IMR-90 (cell line): ENCODE measurements around the gene SLC43A2. TPM values are rescaled to one million over a fixed set of nuclear protein-coding genes. Genes with fewer than 3 reads are reported as not detected.

Experiments used
- ATAC-seq: fragments of 200-7000 bp; cut with Tn5 transposase; 2 replicates; pipeline ENCODE4 v1.9.1; 2020; ENCODE audit warnings: low read depth, mild to moderate bottlenecking, moderate library complexity
- BruUV-seq: library from RNA; stranded (reverse); fragments of 400-500 nt; replicated peaks from 2 replicates; lab custom pipeline; 2021; lab: Mats Ljungman, UMichigan
- CTCF ChIA-PET: fragments of 300-600 bp; formaldehyde crosslinking; extraction: SDS; loops from one replicate; lab custom pipeline; 2021; ENCODE audit warnings: antibody characterized with exemption; lab: Yijun Ruan, JAX
- POLR2A ChIA-PET: fragments of 300-600 bp; sonication (Branson Sonifier 250); formaldehyde crosslinking; loops from one replicate; lab custom pipeline; 2022; ENCODE audit warnings: antibody characterized with exemption; ENCODE audit not compliant: unreplicated experiment; lab: Charles Lee
- DNase-seq: peaks from one replicate; pipeline ENCODE4 v3.0.0; 2013
- H2AFZ ChIP-seq: replicated peaks from 2 replicates; pipeline ENCODE3; 2013; ENCODE audit warnings: low read length, mild to moderate bottlenecking; ENCODE audit not compliant: poor library complexity
- H2AK5ac ChIP-seq: 2 replicates; pipeline ENCODE4 v1.6.1; 2013; ENCODE audit warnings: low read depth, low read length, inconsistent platforms
- H2AK9ac ChIP-seq: replicated peaks from 2 replicates; pipeline ENCODE3; 2013; ENCODE audit warnings: mild to moderate bottlenecking, low read depth, low read length, moderate library complexity; ENCODE audit not compliant: poor library complexity
- H2BK120ac ChIP-seq: 2 replicates; pipeline ENCODE4 v1.6.1; 2013; ENCODE audit warnings: low read depth, low read length, inconsistent platforms
- H2BK15ac ChIP-seq: 3 replicates; pipeline ENCODE4 v1.6.1; 2013; ENCODE audit warnings: low read depth, low read length, inconsistent platforms
- H2BK20ac ChIP-seq: 2 replicates; pipeline ENCODE4 v1.6.1; 2013; ENCODE audit warnings: low read depth, mild to moderate bottlenecking, inconsistent platforms, low read length, moderate library complexity
- H2BK5ac ChIP-seq: 2 replicates; pipeline ENCODE4 v1.6.1; 2013; ENCODE audit warnings: mild to moderate bottlenecking, low read depth, low read length, inconsistent platforms; ENCODE audit not compliant: poor library complexity, severe bottlenecking
- H3K14ac ChIP-seq: replicated peaks from 2 replicates; pipeline ENCODE4 v1.6.1; 2013; ENCODE audit warnings: low read depth, low read length, inconsistent platforms
- H3K18ac ChIP-seq: 2 replicates; pipeline ENCODE4 v1.6.1; 2013; ENCODE audit warnings: low read depth, low read length, control low read depth
- H3K23ac ChIP-seq: 2 replicates; pipeline ENCODE4 v1.6.1; 2013; ENCODE audit warnings: low read depth, low read length, inconsistent platforms
- H3K27ac ChIP-seq: 2 replicates; pipeline ENCODE4 v1.5.1; 2013; ENCODE audit warnings: mild to moderate bottlenecking, control low read depth, low read length; ENCODE audit not compliant: insufficient read depth
- H3K27me3 ChIP-seq: 2 replicates; pipeline ENCODE4 v1.6.1; 2013; ENCODE audit warnings: low read length; ENCODE audit not compliant: control insufficient read depth, insufficient read depth
- H3K36me3 ChIP-seq: 2 replicates; pipeline ENCODE4 v1.6.1; 2013; ENCODE audit warnings: low read length, mixed read lengths; ENCODE audit not compliant: control insufficient read depth, insufficient read depth
- H3K4ac ChIP-seq: 2 replicates; pipeline ENCODE4 v1.6.1; 2013; ENCODE audit warnings: low read depth, low read length, inconsistent platforms
- H3K4me1 ChIP-seq: 2 replicates; pipeline ENCODE4 v1.6.1; 2013; ENCODE audit warnings: low read length, mixed read lengths; ENCODE audit not compliant: control insufficient read depth, insufficient read depth
- H3K4me2 ChIP-seq: 2 replicates; pipeline ENCODE4 v1.6.1; 2013; ENCODE audit warnings: low read depth, mild to moderate bottlenecking, control low read depth, low read length, moderate library complexity
- H3K4me3 ChIP-seq: 2 replicates; pipeline ENCODE4 v1.5.1; 2013; ENCODE audit warnings: low read depth, mild to moderate bottlenecking, control low read depth, low read length, moderate library complexity; ENCODE audit not compliant: insufficient read depth
- H3K56ac ChIP-seq: 2 replicates; pipeline ENCODE4 v1.6.1; 2013; ENCODE audit warnings: low read length, inconsistent platforms; ENCODE audit not compliant: insufficient read depth; ENCODE audit errors: extremely low read depth
- H3K79me1 ChIP-seq, 2 experiments: 2 replicates each; pipeline ENCODE4 v1.6.1; 2013; ENCODE audit warnings: low read length in 2 of 2, inconsistent platforms in 1 of 2, low read depth in 1 of 2
- H3K9ac ChIP-seq: 2 replicates; pipeline ENCODE4 v1.6.1; 2013; ENCODE audit warnings: low read depth, low read length, control low read depth
- H3K9me1 ChIP-seq: 2 replicates; pipeline ENCODE4 v1.6.1; 2013; ENCODE audit warnings: low read length, inconsistent platforms; ENCODE audit not compliant: insufficient read depth
- H3K9me3 ChIP-seq: 2 replicates; pipeline ENCODE4 v1.6.1; 2013; ENCODE audit warnings: low read length; ENCODE audit not compliant: control insufficient read depth, insufficient read depth
- H4K20me1 ChIP-seq: 2 replicates; pipeline ENCODE4 v1.6.1; 2013; ENCODE audit warnings: low read length, inconsistent platforms; ENCODE audit not compliant: insufficient read depth
- H4K5ac ChIP-seq: 2 replicates; pipeline ENCODE4 v1.6.1; 2013; ENCODE audit warnings: mild to moderate bottlenecking, low read depth, low read length, control low read depth
- H4K8ac ChIP-seq, 2 experiments: 2 replicates each; pipeline ENCODE4 v1.6.1; 2013; ENCODE audit warnings: low read depth in 2 of 2, low read length in 2 of 2, control low read depth in 1 of 2, inconsistent platforms in 1 of 2
- H4K91ac ChIP-seq: 2 replicates; pipeline ENCODE4 v1.6.1; 2013; ENCODE audit warnings: low read depth, low read length, inconsistent platforms; ENCODE audit not compliant: insufficient read depth
- CHD1 ChIP-seq: IDR thresholded peaks from 2 replicates; pipeline ENCODE4 v1.6.1; 2012; ENCODE audit warnings: low read depth, low read length, improper control_type of control experiment
- MAZ ChIP-seq: IDR thresholded peaks from 2 replicates; pipeline ENCODE4 v1.6.1; 2012; ENCODE audit warnings: low read depth, mild to moderate bottlenecking, low read length, improper control_type of control experiment, moderate library complexity, borderline replicate concordance
- RAD21 ChIP-seq: IDR thresholded peaks from 2 replicates; pipeline ENCODE4 v1.6.1; 2012; ENCODE audit warnings: low read length, improper control_type of control experiment
- RFX5 ChIP-seq: IDR thresholded peaks from 2 replicates; pipeline ENCODE4 v1.8.0; 2012; ENCODE audit warnings: low read depth, mild to moderate bottlenecking, low read length, moderate library complexity
- SMC3 ChIP-seq: fragments of 150-350 bp; IDR thresholded peaks from 2 replicates; pipeline ENCODE4 v1.6.1; 2016; ENCODE audit warnings: low read depth, mild to moderate bottlenecking, antibody characterized with exemption, low read length, moderate library complexity
- WGBS, 2 experiments: methylation state at CpG; one replicate each; pipeline versions ENCODE4 v1.1.5 to v1.1.7; 2013; ENCODE audit warnings: missing lambda C conversion rate in 2 of 2; ENCODE audit not compliant: insufficient read length in 1 of 2; ENCODE audit errors: extremely low coverage in 2 of 2; 5-methylcytosine and 5-hydroxymethylcytosine counted together
- dilution Hi-C: fragments of 300-500 bp; cut with HindIII; formaldehyde crosslinking; loops from one replicate; pipeline ENCODE4 v1.14.3; 2018; ENCODE audit warnings: low sequenced_read_pairs; ENCODE audit not compliant: unreplicated experiment
- in situ Hi-C: fragments of 300-500 bp; cut with MboI; formaldehyde crosslinking; loops from 3 replicates; pipeline ENCODE4 v1.14.3; 2019; ENCODE audit warnings: low sequenced_read_pairs, inconsistent platforms, mixed read lengths
- intact Hi-C: fragments of 100-400 bp; cut with micrococcal nuclease; formaldehyde crosslinking; loops from 2 replicates; pipeline ENCODE4 v1.10.0; 2022
- polyA plus RNA-seq, 3 experiments: library from polyadenylated mRNA; depleted of rRNA; stranded (reverse); fragments of >200 nt; gene quantifications; 2 replicates each; pipeline ENCODE4 v1.2.3, GENCODE V29; 2012; ENCODE audit warnings: low replicate concordance in 1 of 3
- total RNA-seq: library from RNA; depleted of rRNA; stranded (reverse); fragments of >200 nt; gene quantifications from 2 replicates; pipeline ENCODE4 v1.2.3, GENCODE V29; 2012
- TF ChIP-seq, protein P1 (sequence below): conservative IDR thresholded peaks from 2 replicates; pipeline ENCODE4 v1.5.1; 2012; ENCODE audit warnings: mild to moderate bottlenecking, low read depth, low read length, improper control_type of control experiment

Gene SLC43A2
- total and polyA plus RNA-seq, 2 of the 4 experiments (the other 2 are of a cell fraction), result 3.8 to 9.0 TPM

DNA sequence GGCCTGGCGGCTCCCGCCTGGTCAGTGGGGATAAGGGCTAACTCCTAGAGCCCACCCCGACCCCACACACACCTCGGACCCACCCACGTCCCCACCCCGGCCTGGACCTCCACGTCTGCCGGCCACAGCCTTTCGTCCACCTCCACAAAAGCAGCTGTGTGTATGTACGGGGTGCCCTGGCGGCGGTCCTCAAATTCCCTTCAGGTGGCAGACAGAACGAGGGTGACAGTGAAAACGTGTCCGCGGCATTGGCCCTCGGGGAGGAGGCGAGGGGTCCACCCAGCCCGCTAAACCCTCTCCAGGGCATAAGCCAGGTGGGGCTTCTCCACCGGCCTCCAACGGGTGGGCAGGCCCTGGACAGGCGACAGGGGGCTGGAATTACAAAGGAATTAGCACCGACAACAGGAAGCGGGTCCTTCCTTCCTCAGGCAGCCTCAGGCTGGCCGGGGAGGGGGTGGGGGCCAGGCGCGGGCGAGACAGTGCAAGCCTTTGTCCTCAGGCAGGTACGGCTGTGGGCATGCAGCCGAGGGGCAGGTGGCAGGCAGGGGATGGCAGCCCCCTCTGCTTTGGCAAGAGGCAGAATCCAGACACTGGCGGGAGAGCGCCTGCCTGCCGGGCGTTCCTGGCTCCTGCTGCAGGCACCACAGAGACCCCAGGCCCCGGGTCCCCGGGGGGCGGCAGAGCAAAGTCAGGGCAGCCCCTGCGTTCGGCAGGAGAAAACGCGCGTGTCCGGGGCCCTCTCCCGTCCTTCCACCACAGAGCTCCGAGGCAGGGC, 53.8 kb downstream of the SLC43A2 start (continued):
- TF ChIP-seq CHD1 (no peak), RFX5 (no peak)

DNA sequence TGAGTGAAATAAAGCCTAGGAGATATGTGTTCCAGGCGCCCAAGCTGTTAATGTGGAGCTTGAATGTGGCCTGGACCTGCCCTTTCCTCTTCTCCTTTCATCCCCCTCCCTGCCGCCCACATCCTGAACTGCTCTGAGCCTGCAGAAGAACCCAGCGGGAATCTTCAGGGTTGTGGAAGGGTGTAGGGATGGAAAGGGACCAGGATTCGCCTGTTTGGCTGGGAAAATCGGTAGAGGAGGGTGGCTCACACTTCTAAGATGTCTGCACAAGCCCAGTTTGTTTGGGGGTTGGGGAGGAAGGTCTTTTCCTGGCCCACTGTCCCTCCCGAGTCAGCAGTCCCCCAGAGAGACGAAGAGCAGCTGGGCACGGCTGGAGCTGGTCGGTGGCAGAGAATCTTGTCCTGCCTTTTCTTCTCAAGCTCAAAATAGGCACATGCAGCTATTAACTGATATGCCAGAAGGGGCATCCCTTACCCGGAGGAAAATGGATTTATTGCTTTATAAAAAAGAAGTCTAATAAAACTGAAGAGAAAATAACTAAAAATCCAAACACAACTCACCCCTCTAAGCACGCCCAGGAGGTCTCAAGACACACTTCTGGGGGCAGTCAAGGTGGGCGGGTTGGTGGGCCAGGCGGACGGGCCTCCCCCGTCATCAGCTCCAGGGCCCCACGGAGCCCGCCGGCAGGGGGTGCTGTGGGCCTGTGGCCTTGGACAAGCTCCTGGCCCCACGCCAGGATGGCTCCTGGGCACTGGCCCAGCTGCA, 54.5 kb downstream of the SLC43A2 start:
- H3K4me2 ChIP-seq, result no peak overlapping the region
- no peak overlapping the region; the same call in 1 of the 2 replicates for H4K5ac ChIP-seq
- dilution Hi-C loops (no loop called here), intact Hi-C loops (loop anchor here (1.0 to 10.0 kb wide), 3 partner anchors 55 to 211 kb away; partner anchors contain the start of gene RILP), in situ Hi-C loops (no loop called here)
- H2AK5ac ChIP-seq, result peak overlapping the region; percentile 52; the same call in 1 of the 2 replicates
- ChIA-PET CTCF (interaction anchor here (0.5 to 2.4 kb wide), 15 partner anchors 12 to 397 kb away, joined by 3 to 25 read pairs (median 4); partner anchors contain the start of genes RILP and SLC43A2), POLR2A (no interaction called here)
- no peak overlapping the region for H2BK5ac ChIP-seq
- no peak overlapping the region for H2BK20ac ChIP-seq
- no peaks in the 10 kb centered on the region for H3K27me3 ChIP-seq
- H3K27ac ChIP-seq, result no peak overlapping the region; the same call in 1 of the 2 replicates
- no peaks in the 10 kb centered on the region for H3K79me1 ChIP-seq
- H3K9ac ChIP-seq, result no peak overlapping the region
- no peak overlapping the region for H3K4me3 ChIP-seq
- H4K20me1 ChIP-seq, result no peaks in the 10 kb centered on the region
- BruUV-seq, result no TSS peak
- no peak overlapping the region for H3K4ac ChIP-seq
- H3K23ac ChIP-seq, result no peak overlapping the region
- H2BK15ac ChIP-seq, result no peak overlapping the region
- peak; percentile 66 for DNase-seq
- TF ChIP-seq RAD21 (peak; percentile 91), SMC3 (peak; percentile 86), MAZ (peak; percentile 55; the same call in 1 of the 2 replicates), RFX5 (no peak)
- TF ChIP-seq, protein P1, sequence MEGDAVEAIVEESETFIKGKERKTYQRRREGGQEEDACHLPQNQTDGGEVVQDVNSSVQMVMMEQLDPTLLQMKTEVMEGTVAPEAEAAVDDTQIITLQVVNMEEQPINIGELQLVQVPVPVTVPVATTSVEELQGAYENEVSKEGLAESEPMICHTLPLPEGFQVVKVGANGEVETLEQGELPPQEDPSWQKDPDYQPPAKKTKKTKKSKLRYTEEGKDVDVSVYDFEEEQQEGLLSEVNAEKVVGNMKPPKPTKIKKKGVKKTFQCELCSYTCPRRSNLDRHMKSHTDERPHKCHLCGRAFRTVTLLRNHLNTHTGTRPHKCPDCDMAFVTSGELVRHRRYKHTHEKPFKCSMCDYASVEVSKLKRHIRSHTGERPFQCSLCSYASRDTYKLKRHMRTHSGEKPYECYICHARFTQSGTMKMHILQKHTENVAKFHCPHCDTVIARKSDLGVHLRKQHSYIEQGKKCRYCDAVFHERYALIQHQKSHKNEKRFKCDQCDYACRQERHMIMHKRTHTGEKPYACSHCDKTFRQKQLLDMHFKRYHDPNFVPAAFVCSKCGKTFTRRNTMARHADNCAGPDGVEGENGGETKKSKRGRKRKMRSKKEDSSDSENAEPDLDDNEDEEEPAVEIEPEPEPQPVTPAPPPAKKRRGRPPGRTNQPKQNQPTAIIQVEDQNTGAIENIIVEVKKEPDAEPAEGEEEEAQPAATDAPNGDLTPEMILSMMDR, result peak; percentile 96
- no peaks in the 10 kb centered on the region for H3K36me3 ChIP-seq
- no peak overlapping the region for H3K14ac ChIP-seq
- H2AK9ac ChIP-seq, result no peak overlapping the region
- no peak overlapping the region for H4K8ac ChIP-seq
- WGBS, 2 experiments, result 20% methylated on average over 2 of the region's 19 CpGs; no CpG with 5 or more reads in 1 of the 2 experiments
- H2BK120ac ChIP-seq, result no peak overlapping the region
- no peak overlapping the region for H4K91ac ChIP-seq
- H3K4me1 ChIP-seq, result peaks cover 15% of the 10 kb centered on the region
- peak; percentile 58 for ATAC-seq
- no peak overlapping the region for H3K18ac ChIP-seq
- 0 out of 2 replicates have a peak, but pooled peaks cover 2% of the 10 kb centered on the region for H3K9me1 ChIP-seq
- H2AFZ ChIP-seq, result peak overlapping the region; percentile 83
- no peak overlapping the region for H3K56ac ChIP-seq
- no peaks in the 10 kb centered on the region for H3K9me3 ChIP-seq
